MM.1S (cell line): ENCODE results near the gene ZNF346.

Experiments used
- EZH2phosphoT487 ChIP-seq: fragments of 300-600 bp; sonication (generic); IDR thresholded peaks from 2 replicates; pipeline ENCODE4 v1.6.1; 2018; ENCODE audit warnings: antibody characterized with exemption, low read length
- TF ChIP-seq, protein P1 (sequence below): fragments of 300-600 bp; sonication (generic); IDR thresholded peaks from 2 replicates; pipeline ENCODE4 v1.5.1; 2016; ENCODE audit warnings: antibody characterized with exemption, low read length, mixed read lengths

DNA sequence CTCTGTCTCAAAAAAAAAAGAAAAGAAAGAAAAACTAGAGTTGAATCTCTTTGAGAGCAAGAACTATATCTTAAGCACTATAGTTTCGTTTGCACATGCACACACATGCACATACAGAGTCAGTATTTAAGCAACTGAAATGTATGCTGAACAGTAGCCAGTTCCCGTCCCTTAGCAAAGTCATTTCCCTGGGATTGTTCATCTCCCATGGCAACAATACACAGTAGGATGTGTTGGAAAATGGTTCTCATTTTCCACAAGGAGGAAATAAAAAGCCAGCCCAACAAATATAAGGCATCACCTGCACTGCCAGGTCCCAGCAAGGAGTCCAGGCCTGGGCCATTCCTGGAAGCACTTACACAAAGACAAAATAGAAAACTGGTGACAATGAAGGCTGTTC, 4.2 kb upstream of the ZNF346 start:
- TF ChIP-seq, protein P1, sequence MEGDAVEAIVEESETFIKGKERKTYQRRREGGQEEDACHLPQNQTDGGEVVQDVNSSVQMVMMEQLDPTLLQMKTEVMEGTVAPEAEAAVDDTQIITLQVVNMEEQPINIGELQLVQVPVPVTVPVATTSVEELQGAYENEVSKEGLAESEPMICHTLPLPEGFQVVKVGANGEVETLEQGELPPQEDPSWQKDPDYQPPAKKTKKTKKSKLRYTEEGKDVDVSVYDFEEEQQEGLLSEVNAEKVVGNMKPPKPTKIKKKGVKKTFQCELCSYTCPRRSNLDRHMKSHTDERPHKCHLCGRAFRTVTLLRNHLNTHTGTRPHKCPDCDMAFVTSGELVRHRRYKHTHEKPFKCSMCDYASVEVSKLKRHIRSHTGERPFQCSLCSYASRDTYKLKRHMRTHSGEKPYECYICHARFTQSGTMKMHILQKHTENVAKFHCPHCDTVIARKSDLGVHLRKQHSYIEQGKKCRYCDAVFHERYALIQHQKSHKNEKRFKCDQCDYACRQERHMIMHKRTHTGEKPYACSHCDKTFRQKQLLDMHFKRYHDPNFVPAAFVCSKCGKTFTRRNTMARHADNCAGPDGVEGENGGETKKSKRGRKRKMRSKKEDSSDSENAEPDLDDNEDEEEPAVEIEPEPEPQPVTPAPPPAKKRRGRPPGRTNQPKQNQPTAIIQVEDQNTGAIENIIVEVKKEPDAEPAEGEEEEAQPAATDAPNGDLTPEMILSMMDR: no peak
- no peak for TF ChIP-seq EZH2phosphoT487
